Prostate gland (tissue), 2 donors: ENCODE results near the gene GPR155. TPM values are rescaled to one million over a fixed set of nuclear protein-coding genes. Genes with fewer than 3 reads are reported as not detected.

Experiments used
- DNase-seq: peaks from one replicate; pipeline ENCODE4 v3.0.0-alpha.2; 2019; ENCODE audit warnings: low spot score
- H3K27ac ChIP-seq, 2 donors: fragments of 200-600 bp; sonication (generic); 2 replicates each; pipeline ENCODE4 v1.5.1; 2017 to 2019
- H3K27me3 ChIP-seq: fragments of 200-600 bp; sonication (generic); replicated peaks from 2 replicates; pipeline ENCODE4 v1.5.1; 2019; ENCODE audit not compliant: insufficient read depth
- H3K36me3 ChIP-seq, 2 donors: fragments of 200-600 bp; sonication (generic); 1 replicate in 1 of 2; 2 replicates in 1 of 2; pipeline versions ENCODE4 v1.5.1 to v1.8.1; 2017 to 2019
- H3K4me1 ChIP-seq: fragments of 200-600 bp; sonication (generic); replicated peaks from 2 replicates; pipeline ENCODE4 v1.5.1; 2019
- H3K4me3 ChIP-seq, 2 donors: fragments of 200-600 bp; sonication (generic); 2 replicates each; pipeline ENCODE4 v1.5.1; 2017 to 2019
- H3K9me3 ChIP-seq: fragments of 200-600 bp; sonication (generic); 2 replicates; pipeline ENCODE4 v1.5.1; 2017
- POLR2A ChIP-seq: fragments of 450-650 bp; IDR thresholded peaks from one replicate; pipeline ENCODE4 v1.6.1; 2016; ENCODE audit warnings: antibody characterized with exemption, mild to moderate bottlenecking
- POLR2AphosphoS5 ChIP-seq: sonication (generic); formaldehyde crosslinking; IDR thresholded peaks from one replicate; pipeline ENCODE4 v1.6.1; 2017; ENCODE audit warnings: antibody characterized with exemption
- WGBS: methylation state at CpG from one replicate; pipeline ENCODE4 v1.1.5; 2018; 5-methylcytosine and 5-hydroxymethylcytosine counted together
- intact Hi-C: fragments of 100-400 bp; cut with DNase I; formaldehyde crosslinking; loops from one replicate; pipeline ENCODE4 v1.14.2; 2022
- total RNA-seq, 2 donors: library from RNA; depleted of rRNA; stranded (reverse); fragments of >200 nt; gene quantifications; one replicate each; pipeline ENCODE4 v1.1.0, GENCODE V29; 2016
- TF ChIP-seq, protein P1 (sequence below), 4 experiments: fragments of 200-600 bp in 2 of 4; fragments of 450-650 bp in 2 of 4; sonication (generic) in 2 of 4; IDR thresholded peaks; 1 replicate in 3 of 4; 2 replicates in 1 of 4; pipeline ENCODE4 v1.5.1; 2016 to 2019; ENCODE audit warnings: antibody characterized with exemption in 4 of 4, mild to moderate bottlenecking in 2 of 4, moderate library complexity in 2 of 4

GPR155 gene
- total RNA-seq, 2 donors from 2014 or later: 3.7 to 4.5 TPM

DNA sequence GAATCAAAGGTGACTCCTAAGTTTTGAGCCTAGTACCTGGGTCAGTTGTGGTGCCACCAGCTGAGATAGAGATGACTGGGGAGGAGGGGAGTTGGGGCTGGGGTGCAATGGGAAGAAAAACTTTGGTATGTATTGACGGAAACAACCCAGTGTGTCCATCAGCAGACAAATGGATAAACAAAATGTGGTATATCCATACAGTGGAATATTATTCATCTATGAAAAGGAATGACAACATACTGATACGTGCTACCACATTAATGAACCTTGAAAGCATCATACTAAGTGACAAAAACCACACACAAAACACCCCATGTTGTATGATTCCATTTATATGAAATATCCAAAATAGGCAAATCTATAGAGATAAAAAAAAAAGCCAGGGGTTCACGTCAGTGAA is 41.1 kb upstream of the GPR155 start:
- Histone ChIP-seq H3K27ac (no peak overlapping the region), H3K27me3 (no peaks in the 10 kb centered on the region), H3K4me3 (no peak overlapping the region), H3K9me3 (no peaks in the 10 kb centered on the region), H3K4me1 (no peaks in the 10 kb centered on the region), H3K36me3 (no peaks in the 10 kb centered on the region)
- TF ChIP-seq POLR2AphosphoS5 (no peak), POLR2A (no peak)
- TF ChIP-seq, protein P1, sequence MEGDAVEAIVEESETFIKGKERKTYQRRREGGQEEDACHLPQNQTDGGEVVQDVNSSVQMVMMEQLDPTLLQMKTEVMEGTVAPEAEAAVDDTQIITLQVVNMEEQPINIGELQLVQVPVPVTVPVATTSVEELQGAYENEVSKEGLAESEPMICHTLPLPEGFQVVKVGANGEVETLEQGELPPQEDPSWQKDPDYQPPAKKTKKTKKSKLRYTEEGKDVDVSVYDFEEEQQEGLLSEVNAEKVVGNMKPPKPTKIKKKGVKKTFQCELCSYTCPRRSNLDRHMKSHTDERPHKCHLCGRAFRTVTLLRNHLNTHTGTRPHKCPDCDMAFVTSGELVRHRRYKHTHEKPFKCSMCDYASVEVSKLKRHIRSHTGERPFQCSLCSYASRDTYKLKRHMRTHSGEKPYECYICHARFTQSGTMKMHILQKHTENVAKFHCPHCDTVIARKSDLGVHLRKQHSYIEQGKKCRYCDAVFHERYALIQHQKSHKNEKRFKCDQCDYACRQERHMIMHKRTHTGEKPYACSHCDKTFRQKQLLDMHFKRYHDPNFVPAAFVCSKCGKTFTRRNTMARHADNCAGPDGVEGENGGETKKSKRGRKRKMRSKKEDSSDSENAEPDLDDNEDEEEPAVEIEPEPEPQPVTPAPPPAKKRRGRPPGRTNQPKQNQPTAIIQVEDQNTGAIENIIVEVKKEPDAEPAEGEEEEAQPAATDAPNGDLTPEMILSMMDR (IDR thresholded peaks at IDR 0.05): no peak
- DNase-seq: no peak
- intact Hi-C loops: no loop called here
- 95% methylated on average over 3 of the region's 3 CpGs for WGBS

DNA sequence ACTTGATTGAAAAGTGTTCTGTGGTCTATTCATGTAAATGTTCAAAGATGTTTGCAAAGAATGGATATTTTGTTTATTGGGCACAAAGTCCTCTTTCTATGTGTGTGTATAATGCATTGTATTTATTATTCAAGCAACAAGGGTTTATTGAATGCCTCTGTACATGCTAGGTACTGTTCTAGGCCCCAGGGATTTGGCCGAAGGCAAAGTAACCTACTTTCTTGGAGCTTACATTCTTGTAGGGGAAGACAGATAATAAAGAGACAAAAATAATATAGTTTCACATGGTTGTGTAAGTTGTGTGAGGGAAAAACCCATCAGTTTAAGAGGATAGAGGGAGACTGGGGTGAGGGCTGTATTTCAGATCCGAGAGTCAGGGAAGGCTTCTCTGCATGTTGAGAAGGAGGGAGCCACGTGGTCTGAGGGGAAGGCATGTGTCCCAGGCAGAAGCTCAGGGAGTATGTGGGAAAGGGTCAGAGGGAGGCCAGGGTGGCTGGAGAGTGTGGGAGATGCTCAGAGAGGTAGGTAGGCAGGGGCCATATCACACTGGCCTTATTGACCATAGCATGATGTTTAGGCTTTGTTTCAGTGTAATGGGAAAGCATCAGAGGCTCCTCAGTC is 40.4 kb upstream of the GPR155 start:
- intact Hi-C loops: no loop called here
- no peaks in the 10 kb centered on the region for H3K9me3 ChIP-seq
- no peak for DNase-seq
- no peak overlapping the region for H3K4me3 ChIP-seq
- H3K4me1 ChIP-seq: no peaks in the 10 kb centered on the region
- H3K27ac ChIP-seq: no peak overlapping the region
- WGBS: 92% methylated on average over 3 of the region's 3 CpGs
- no peaks in the 10 kb centered on the region for H3K36me3 ChIP-seq
- H3K27me3 ChIP-seq: no peaks in the 10 kb centered on the region
- TF ChIP-seq, protein P1 (IDR thresholded peaks at IDR 0.05): no peak
- TF ChIP-seq POLR2A (no peak), POLR2AphosphoS5 (no peak)

DNA sequence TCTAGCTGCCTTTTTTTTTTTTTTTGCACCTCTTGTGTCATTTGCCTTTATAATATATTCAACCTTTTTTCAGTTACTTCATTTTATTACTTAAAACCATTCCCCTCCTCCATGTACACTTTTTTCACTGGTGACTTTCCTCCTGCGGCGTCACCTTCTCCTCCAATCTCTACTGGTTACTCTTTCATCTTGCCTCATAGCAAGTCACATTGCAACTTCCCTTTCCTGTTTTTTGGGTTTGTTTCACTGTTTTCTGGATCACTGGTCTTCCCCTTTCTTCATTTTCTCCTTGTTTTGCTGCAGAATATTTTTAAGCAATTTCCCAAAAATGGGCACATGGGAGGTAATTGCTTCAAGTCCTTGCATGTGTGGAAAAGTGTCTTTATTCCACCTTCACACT is 37.7 kb upstream of the GPR155 start:
- intact Hi-C loops: loop anchor here (5.0 kb wide), 1 partner anchor 62 kb away; no protein-coding TSS in a partner anchor
- Histone ChIP-seq H3K27ac (no peak overlapping the region), H3K27me3 (no peaks in the 10 kb centered on the region), H3K4me3 (no peak overlapping the region), H3K9me3 (no peaks in the 10 kb centered on the region), H3K4me1 (no peaks in the 10 kb centered on the region), H3K36me3 (no peaks in the 10 kb centered on the region)
- WGBS: 91% methylated on average over 2 of the region's 2 CpGs
- no peak for DNase-seq
- TF ChIP-seq POLR2A (no peak), POLR2AphosphoS5 (no peak)
- TF ChIP-seq, protein P1 (IDR thresholded peaks at IDR 0.05): no peak

GRCh38 chr2:174522553-174522952 is 35.7 kb upstream of the GPR155 start:
- WGBS: 13% methylated on average over 3 of the region's 3 CpGs
- Histone ChIP-seq H3K27me3 (no peaks in the 10 kb centered on the region), H3K9me3 (no peaks in the 10 kb centered on the region), H3K27ac (no peak overlapping the region), H3K4me1 (no peaks in the 10 kb centered on the region), H3K4me3 (no peak overlapping the region), H3K36me3 (no peaks in the 10 kb centered on the region)
- TF ChIP-seq, protein P1 (IDR thresholded peaks at IDR 0.05): peak in 2 of 4 experiments; percentile 32 to 35
- TF ChIP-seq POLR2AphosphoS5: no peak
- DNase-seq: no peak
- intact Hi-C loops: loop anchor here (5.0 kb wide), 1 partner anchor 60 kb away; no protein-coding TSS in a partner anchor

- TF ChIP-seq, protein P1 (IDR thresholded peaks at IDR 0.05): no peak
- TF ChIP-seq POLR2A (no peak), POLR2AphosphoS5 (no peak)
- H3K27me3 ChIP-seq: no peaks in the 10 kb centered on the region
- whole genome bisulfite sequencing: 51% methylated on average over 2 of the region's 2 CpGs
These were observed 31.6 kb upstream of the GPR155 start for GRCh38 chr2:174518395-174518794.

More at GRCh38 chr2:174518395-174518794, 31.6 kb upstream of the GPR155 start:
- intact Hi-C loops: no loop called here
- H3K27ac ChIP-seq: no peak overlapping the region
- H3K36me3 ChIP-seq: no peaks in the 10 kb centered on the region
- DNase-seq: no peak
- no peaks in the 10 kb centered on the region for H3K4me1 ChIP-seq
- no peaks in the 10 kb centered on the region for H3K9me3 ChIP-seq
- H3K4me3 ChIP-seq: no peak overlapping the region
